Measurements from ENCODE around the gene ZNF445.

Gene ZNF445

GRCh38 chr3:44445786-44446185 is 31.7 kb downstream of the ZNF445 start:
- Histone ChIP-seq H3K9me3 (ENCODE audit: insufficient read depth, low read depth, low read length) (peaks cover 7% of the 10 kb centered on the region; the same call in 1 of the 2 replicates), H3K36me3 (ENCODE audit: insufficient read depth, low read length) (peaks cover 65% of the 10 kb centered on the region), H3K79me2 (ENCODE audit: insufficient read depth, low read length) (no peaks in the 10 kb centered on the region; the same call in 1 of the 2 replicates), H3K9me2 (replicated peaks; ENCODE audit: low read depth, low read length) (no peaks in the 10 kb centered on the region; the same call in 1 of the 2 replicates), H3K4me1 (ENCODE audit: insufficient read depth, low read length, poor library complexity, severe bottlenecking) (peaks cover 25% of the 10 kb centered on the region), H3K27me3 (ENCODE audit: insufficient read depth, low read length, poor library complexity, severe bottlenecking) (no peaks in the 10 kb centered on the region), H3K4me3 (ENCODE audit: low read length, poor library complexity, severe bottlenecking) (no peak overlapping the region), H4K20me1 (ENCODE audit: insufficient read depth, low read length, poor library complexity, severe bottlenecking) (no peaks in the 10 kb centered on the region), H2AFZ (ENCODE audit: low read length) (no peak overlapping the region), H3F3A (ENCODE audit: low read depth) (peaks cover 7% of the 10 kb centered on the region; the same call in 1 of the 2 replicates), H3K9ac (ENCODE audit: low read depth, low read length, poor library complexity, severe bottlenecking) (no peak overlapping the region), H3K4me2 (ENCODE audit: low read depth, low read length, poor library complexity, severe bottlenecking) (no peak overlapping the region)
- TF ChIP-seq EZH2phosphoT487 (IDR thresholded peaks at IDR 0.05; ENCODE audit: borderline replicate concordance) (no peak), CTCF (conservative IDR thresholded peaks at IDR 0.05; ENCODE audit: low read length) (no peak)

GRCh38 chr3:44444896-44445691 is 32.4 kb downstream of the ZNF445 start:
- Histone ChIP-seq H3F3A (ENCODE audit: low read depth) (peaks cover 12% of the 10 kb centered on the region), H3K36me3 (ENCODE audit: insufficient read depth, low read length) (peaks cover 58% of the 10 kb centered on the region), H3K4me3 (ENCODE audit: low read length, poor library complexity, severe bottlenecking) (no peak overlapping the region), H4K20me1 (ENCODE audit: insufficient read depth, low read length, poor library complexity, severe bottlenecking) (no peaks in the 10 kb centered on the region), H3K27me3 (ENCODE audit: insufficient read depth, low read length, poor library complexity, severe bottlenecking) (no peaks in the 10 kb centered on the region), H3K79me2 (ENCODE audit: insufficient read depth, low read length) (no peaks in the 10 kb centered on the region; the same call in 1 of the 2 replicates), H3K9me3 (ENCODE audit: insufficient read depth, low read depth, low read length) (peaks cover 7% of the 10 kb centered on the region; the same call in 1 of the 2 replicates), H2AFZ (ENCODE audit: low read length) (no peak overlapping the region), H3K4me1 (ENCODE audit: insufficient read depth, low read length, poor library complexity, severe bottlenecking) (peaks cover 32% of the 10 kb centered on the region), H3K9ac (ENCODE audit: low read depth, low read length, poor library complexity, severe bottlenecking) (no peak overlapping the region), H3K9me2 (replicated peaks; ENCODE audit: low read depth, low read length) (no peaks in the 10 kb centered on the region; the same call in 1 of the 2 replicates), H3K4me2 (ENCODE audit: low read depth, low read length, poor library complexity, severe bottlenecking) (no peak overlapping the region)
- no peak for TF ChIP-seq CTCF (conservative IDR thresholded peaks at IDR 0.05; ENCODE audit: low read length)
- TF ChIP-seq EZH2phosphoT487 (IDR thresholded peaks at IDR 0.05; ENCODE audit: borderline replicate concordance): no peak

GRCh38 chr3:44444437-44444836 is 33.0 kb downstream of the ZNF445 start:
- H2AFZ ChIP-seq (ENCODE audit: low read length): no peak overlapping the region
- H3K79me2 ChIP-seq (ENCODE audit: insufficient read depth, low read length): no peaks in the 10 kb centered on the region; the same call in 1 of the 2 replicates
- TF ChIP-seq CTCF (conservative IDR thresholded peaks at IDR 0.05; ENCODE audit: low read length): no peak
- no peak for TF ChIP-seq EZH2phosphoT487 (IDR thresholded peaks at IDR 0.05; ENCODE audit: borderline replicate concordance)
- H3K27me3 ChIP-seq (ENCODE audit: insufficient read depth, low read length, poor library complexity, severe bottlenecking): no peaks in the 10 kb centered on the region
- peaks cover 51% of the 10 kb centered on the region for H3K36me3 ChIP-seq (ENCODE audit: insufficient read depth, low read length)
- H4K20me1 ChIP-seq (ENCODE audit: insufficient read depth, low read length, poor library complexity, severe bottlenecking): no peaks in the 10 kb centered on the region
- no peaks in the 10 kb centered on the region; the same call in 1 of the 2 replicates for H3K9me2 ChIP-seq (replicated peaks; ENCODE audit: low read depth, low read length)
- no peak overlapping the region for H3K4me3 ChIP-seq (ENCODE audit: low read length, poor library complexity, severe bottlenecking)
- H3K9ac ChIP-seq (ENCODE audit: low read depth, low read length, poor library complexity, severe bottlenecking): no peak overlapping the region
- H3F3A ChIP-seq (ENCODE audit: low read depth): peaks cover 16% of the 10 kb centered on the region
- H3K9me3 ChIP-seq (ENCODE audit: insufficient read depth, low read depth, low read length): peaks cover 7% of the 10 kb centered on the region; the same call in 1 of the 2 replicates
- H3K4me2 ChIP-seq (ENCODE audit: low read depth, low read length, poor library complexity, severe bottlenecking): no peak overlapping the region
- peaks cover 36% of the 10 kb centered on the region for H3K4me1 ChIP-seq (ENCODE audit: insufficient read depth, low read length, poor library complexity, severe bottlenecking)
